Subcutaneous preadipocyte (primary cell): ENCODE data around the gene RASEF. TPM values are rescaled to one million over a fixed set of nuclear protein-coding genes. Genes with fewer than 3 reads are reported as not detected.

Source experiments
- total RNA-seq: library from RNA; depleted of rRNA; stranded (reverse); fragments of >200 nt; gene quantifications from 2 replicates; pipeline ENCODE4 v1.2.3, GENCODE V29; 2012

The RASEF gene
- under 0.01 TPM in 2 replicates for total RNA-seq

GRCh38 chr9:83062651-83063527, at the start of gene RASEF:
Gene RASEF, minus strand, starts transcription at chr9:83063142. Its CDS starts 275 bp downstream, at chr9:83062867.

